GM06990 (cell line): ENCODE measurements around the gene SNTG2.

ENCODE experiments used
- DNase-seq: peaks from one replicate; pipeline ENCODE4 v3.0.0-alpha.2; 2011; ENCODE audit not compliant: insufficient read length; ENCODE audit errors: extremely low read depth
- H3K27me3 ChIP-seq: replicated peaks from 2 replicates; pipeline ENCODE4 v1.6.0; 2011; ENCODE audit warnings: low read length; ENCODE audit not compliant: control insufficient read depth, insufficient read depth
- H3K36me3 ChIP-seq: 2 replicates; pipeline ENCODE4 v1.5.1; 2011; ENCODE audit warnings: low read length; ENCODE audit not compliant: control insufficient read depth, insufficient read depth
- H3K4me3 ChIP-seq: replicated peaks from 2 replicates; pipeline ENCODE4 v1.5.1; 2011; ENCODE audit warnings: low read depth, mild to moderate bottlenecking, control low read depth, low read length
- CTCF ChIP-seq: IDR thresholded peaks from 2 replicates; pipeline ENCODE4 v1.5.1; 2011; ENCODE audit warnings: low read length, control low read depth, mild to moderate bottlenecking, inconsistent platforms; ENCODE audit not compliant: insufficient read depth, poor library complexity, severe bottlenecking

The SNTG2 gene

DNA sequence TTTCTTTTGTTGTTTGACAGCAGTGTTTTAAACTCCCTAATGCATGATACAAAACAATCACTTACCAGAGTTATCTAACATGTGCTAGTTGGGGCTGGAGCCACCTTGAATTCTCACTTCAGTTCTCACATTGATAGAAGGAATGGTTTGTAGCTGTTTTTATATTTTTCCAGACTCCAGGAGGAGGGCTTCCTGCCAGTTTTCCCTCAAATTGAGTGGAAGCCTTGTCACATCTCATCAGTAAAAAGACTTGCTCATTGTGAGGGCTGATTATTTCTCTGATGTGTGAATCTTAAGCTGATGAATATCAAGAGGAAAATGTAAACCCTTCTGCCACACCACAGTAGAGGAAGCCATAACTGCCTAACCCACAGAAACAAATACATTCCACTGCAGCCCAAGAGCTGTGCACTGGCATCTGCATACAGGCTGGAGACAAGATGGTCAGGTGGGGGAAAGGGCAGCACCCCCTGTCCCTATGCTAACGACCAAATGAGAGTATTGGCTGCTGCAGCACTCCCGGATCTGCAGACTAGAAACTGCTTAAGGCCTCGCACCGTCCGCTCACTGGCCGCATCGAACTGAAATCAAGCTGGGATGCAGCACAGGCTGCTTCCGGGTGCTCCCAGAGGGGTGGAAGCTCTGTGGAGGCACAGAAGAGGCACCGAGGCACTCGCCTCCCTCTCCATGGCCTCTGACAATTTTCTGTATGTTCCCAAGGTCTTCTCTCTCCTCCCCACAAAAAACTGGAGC lies 388.9 kb downstream of the SNTG2 start:
- Histone ChIP-seq H3K4me3 (no peak overlapping the region), H3K36me3 (no peaks in the 10 kb centered on the region), H3K27me3 (no peaks in the 10 kb centered on the region)
- DNase-seq, result no peak
- TF ChIP-seq CTCF, result no peak

DNA sequence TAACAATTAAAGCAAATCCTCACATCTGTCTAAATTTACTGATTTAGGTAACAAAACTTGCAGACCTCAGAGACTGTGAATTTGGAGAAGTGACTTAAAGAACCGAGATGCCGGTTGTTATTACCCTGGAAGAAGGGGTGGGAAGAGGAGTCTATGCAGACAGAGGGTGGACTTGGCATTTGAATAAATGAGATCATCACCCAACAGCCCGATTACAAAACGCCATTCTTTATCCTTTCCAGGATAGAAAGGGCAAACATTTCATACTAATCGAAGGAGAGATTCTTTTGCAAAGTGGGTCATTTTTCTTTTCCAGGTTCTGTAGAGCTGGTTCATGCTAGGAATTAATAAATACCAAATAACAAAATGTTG lies 389.5 kb downstream of the SNTG2 start:
- no peak for TF ChIP-seq CTCF
- no peaks in the 10 kb centered on the region for H3K27me3 ChIP-seq
- no peak for DNase-seq

GRCh38 chr2:1341404-1342120 lies 390.9 kb downstream of the SNTG2 start:
- no peaks in the 10 kb centered on the region for H3K27me3 ChIP-seq
- TF ChIP-seq CTCF, result no peak
- H3K36me3 ChIP-seq, result no peaks in the 10 kb centered on the region
- DNase-seq, result no peak
- H3K4me3 ChIP-seq, result no peak overlapping the region

More for the DNA sequence above, 389.5 kb downstream of the SNTG2 start:
- no peak overlapping the region for H3K4me3 ChIP-seq
- no peaks in the 10 kb centered on the region for H3K36me3 ChIP-seq

DNA sequence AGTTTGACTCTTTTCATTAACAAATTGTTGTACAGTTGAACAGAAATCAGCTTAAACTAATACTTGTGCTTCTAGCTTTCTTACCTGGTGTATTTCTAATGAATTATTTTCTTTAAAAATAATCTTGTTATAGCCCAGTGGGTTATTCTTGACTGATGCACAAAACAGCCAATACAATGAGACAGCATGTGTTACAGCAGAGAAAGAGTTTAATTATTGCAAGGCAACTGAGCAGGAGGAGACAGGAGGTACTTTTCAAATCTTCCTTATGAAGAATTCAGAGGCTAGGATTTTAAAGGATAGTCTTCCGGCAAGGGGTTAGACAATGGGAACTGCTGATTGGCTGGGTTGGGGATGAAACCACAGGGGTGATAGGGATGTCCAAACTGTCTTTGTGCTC lies 398.1 kb downstream of the SNTG2 start:
- no peak for TF ChIP-seq CTCF

GRCh38 chr2:1350111-1350510 lies 399.5 kb downstream of the SNTG2 start:
- no peak for TF ChIP-seq CTCF
- DNase-seq, result no peak
- H3K4me3 ChIP-seq, result no peak overlapping the region
- H3K27me3 ChIP-seq, result no peaks in the 10 kb centered on the region
- no peaks in the 10 kb centered on the region for H3K36me3 ChIP-seq

More for the DNA sequence above, 398.1 kb downstream of the SNTG2 start:
- Histone ChIP-seq H3K27me3 (no peaks in the 10 kb centered on the region), H3K36me3 (no peaks in the 10 kb centered on the region), H3K4me3 (no peak overlapping the region)
- no peak for DNase-seq

- Histone ChIP-seq H3K27me3 (no peaks in the 10 kb centered on the region), H3K36me3 (no peaks in the 10 kb centered on the region), H3K4me3 (no peak overlapping the region)
- DNase-seq, result no peak
- no peak for TF ChIP-seq CTCF
These were observed 402.5 kb downstream of the SNTG2 start for GRCh38 chr2:1353124-1353523.
